ENCODE results near the gene VPS52. TPM values are rescaled to one million over a fixed set of nuclear protein-coding genes. Genes with fewer than 3 reads are reported as not detected.

Gene VPS52
- total RNA-seq, 3 donors from 2014 or later: 58.2 to 82.6 (median 72.7) TPM

GRCh38 chr6:33279257-33279695, 7.6 kb upstream of the VPS52 start:
- no peak for ATAC-seq
- no peaks in the 10 kb centered on the region for H3K36me3 ChIP-seq (ENCODE audit: low read depth)
- intact Hi-C loops (cut with DNase I, micrococcal nuclease): no loop called here

GRCh38 chr6:33278810-33279209, 7.1 kb upstream of the VPS52 start:
- no peak for ATAC-seq
- H3K4me1 ChIP-seq (ENCODE audit: low read depth): peaks cover 33% of the 10 kb centered on the region
- no peak overlapping the region for H3K4me3 ChIP-seq
- no peaks in the 10 kb centered on the region for H3K36me3 ChIP-seq (ENCODE audit: low read depth)
- H3K9me3 ChIP-seq: no peaks in the 10 kb centered on the region
- TF ChIP-seq CTCF (IDR thresholded peaks at IDR 0.05): no peak
- intact Hi-C loops (cut with DNase I, micrococcal nuclease): no loop called here
- no peak for DNase-seq

More at GRCh38 chr6:33279257-33279695, 7.6 kb upstream of the VPS52 start:
- TF ChIP-seq CTCF (IDR thresholded peaks at IDR 0.05): no peak
- Histone ChIP-seq H3K9me3 (no peaks in the 10 kb centered on the region), H3K4me1 (ENCODE audit: low read depth) (peaks cover 28% of the 10 kb centered on the region), H3K4me3 (no peak overlapping the region)
- DNase-seq: peak in 1 of 3 donors; percentile 33

- H3K4me1 ChIP-seq (ENCODE audit: low read depth): peaks cover 37% of the 10 kb centered on the region
- ATAC-seq (no peak), DNase-seq (no peak)
- no peak overlapping the region for H3K4me3 ChIP-seq
- H3K36me3 ChIP-seq (ENCODE audit: low read depth): no peaks in the 10 kb centered on the region
- no peaks in the 10 kb centered on the region for H3K9me3 ChIP-seq
- intact Hi-C loops (cut with DNase I, micrococcal nuclease): no loop called here
- TF ChIP-seq CTCF (IDR thresholded peaks at IDR 0.05): no peak
These were observed 6.7 kb upstream of the VPS52 start for GRCh38 chr6:33278392-33278741.

- no peaks in the 10 kb centered on the region for H3K36me3 ChIP-seq (ENCODE audit: low read depth)
- DNase-seq: peak in 2 of 3 donors; percentile 56 to 79
These were observed 6.2 kb upstream of the VPS52 start for GRCh38 chr6:33277663-33278391.

GRCh38 chr6:33276864-33277662, 5.4 kb upstream of the VPS52 start, which contains the start of gene B3GALT4:
TSS of gene B3GALT4 (plus strand) at chr6:33277123. CDS start at chr6:33277420, 297 bp downstream.
- peaks cover 47% of the 10 kb centered on the region for H3K4me1 ChIP-seq (ENCODE audit: low read depth)

More at GRCh38 chr6:33277663-33278391, 6.2 kb upstream of the VPS52 start:
- Histone ChIP-seq H3K9me3 (no peaks in the 10 kb centered on the region), H3K4me1 (ENCODE audit: low read depth) (peaks cover 42% of the 10 kb centered on the region), H3K4me3 (peak overlapping the region; percentile 83)
- intact Hi-C loops (cut with DNase I, micrococcal nuclease): no loop called here
- no peak for TF ChIP-seq CTCF (IDR thresholded peaks at IDR 0.05)
- ATAC-seq: peak; percentile 0

More at GRCh38 chr6:33276864-33277662, 5.4 kb upstream of the VPS52 start, which contains the start of gene B3GALT4:
- DNase-seq (peak; percentile 90 to 95 (median 93)), ATAC-seq (peak; percentile 86)
- intact Hi-C loops (cut with DNase I, micrococcal nuclease): no loop called here
- no peaks in the 10 kb centered on the region for H3K9me3 ChIP-seq
- TF ChIP-seq CTCF (IDR thresholded peaks at IDR 0.05): peak; percentile 21
- peak within 1 kb of the TSS; percentile 83 for H3K4me3 ChIP-seq
- no peaks in the 10 kb centered on the region for H3K36me3 ChIP-seq (ENCODE audit: low read depth)

All from mucosa of descending colon (tissue), 3 donors.